Fibroblast of lung (primary cell): ENCODE data around the gene SFRP5. TPM values are rescaled to one million over a fixed set of nuclear protein-coding genes. Genes with fewer than 3 reads are reported as not detected.

ENCODE experiments used
- DNase-seq, 2 donors: peaks; one replicate each; pipeline versions ENCODE4 v3.0.0 to v3.0.0-alpha.2; 2010; ENCODE audit warnings: low read depth in 2 of 2
- H2AFZ ChIP-seq: 2 replicates; pipeline ENCODE4 v1.5.1; 2012; ENCODE audit warnings: low read length, control low read depth, inconsistent platforms
- H3K27ac ChIP-seq: 2 replicates; pipeline ENCODE4 v1.5.1; 2011; ENCODE audit warnings: low read length, control low read depth; ENCODE audit not compliant: insufficient read depth
- H3K27me3 ChIP-seq: 2 replicates; pipeline ENCODE4 v1.5.1; 2011; ENCODE audit warnings: mild to moderate bottlenecking, low read length; ENCODE audit not compliant: control insufficient read depth, insufficient read depth
- H3K36me3 ChIP-seq: 2 replicates; pipeline ENCODE4 v1.5.1; 2011; ENCODE audit warnings: low read length; ENCODE audit not compliant: control insufficient read depth, insufficient read depth
- H3K4me1 ChIP-seq: 2 replicates; pipeline ENCODE4 v1.5.1; 2011; ENCODE audit warnings: low read length; ENCODE audit not compliant: control insufficient read depth, insufficient read depth; ENCODE audit errors: extremely low read depth
- H3K4me2 ChIP-seq: 2 replicates; pipeline ENCODE4 v1.5.1; 2011; ENCODE audit warnings: low read length, control low read depth; ENCODE audit not compliant: insufficient read depth; ENCODE audit errors: extremely low read depth
- H3K4me3 ChIP-seq, 4 experiments: fragments of 200-600 bp in 1 of 4; sonication (generic) in 1 of 4; replicated peaks in 1 of 4; 2 replicates each; pipeline ENCODE4 v1.5.1; 2011 to 2016; ENCODE audit warnings: low read length in 4 of 4, low read depth in 3 of 4, mild to moderate bottlenecking in 3 of 4, control low read depth in 2 of 4, inconsistent platforms in 1 of 4, mixed read lengths in 1 of 4; ENCODE audit not compliant: insufficient read depth in 1 of 4; ENCODE audit errors: control extremely low read depth in 1 of 4
- H3K79me2 ChIP-seq: 2 replicates; pipeline ENCODE4 v1.5.1; 2012; ENCODE audit warnings: mild to moderate bottlenecking, low read length, inconsistent platforms; ENCODE audit not compliant: control insufficient read depth, insufficient read depth
- H3K9ac ChIP-seq: 2 replicates; pipeline ENCODE4 v1.5.1; 2011; ENCODE audit warnings: mild to moderate bottlenecking, low read length, control low read depth; ENCODE audit not compliant: insufficient read depth
- H3K9me3 ChIP-seq: 2 replicates; pipeline ENCODE4 v1.5.1; 2012; ENCODE audit warnings: low read depth, low read length; ENCODE audit not compliant: control insufficient read depth, insufficient read depth
- H4K20me1 ChIP-seq: 2 replicates; pipeline ENCODE4 v1.5.1; 2011; ENCODE audit warnings: low read length; ENCODE audit not compliant: control insufficient read depth, insufficient read depth; ENCODE audit errors: extremely low read depth
- CTCF ChIP-seq, 2 donors: IDR thresholded peaks in 1 of 2; conservative IDR thresholded peaks in 1 of 2; 1 replicate in 1 of 2; 2 replicates in 1 of 2; pipeline ENCODE4 v1.5.1; 2011 to 2012; ENCODE audit warnings: low read length in 2 of 2, control low read depth in 1 of 2, inconsistent platforms in 1 of 2, low read depth in 1 of 2, mild to moderate bottlenecking in 1 of 2
- EZH2 ChIP-seq: IDR thresholded peaks from 2 replicates; pipeline ENCODE4 v1.5.1; 2012; ENCODE audit warnings: low read length, control low read depth, mild to moderate bottlenecking; ENCODE audit errors: missing control alignments
- polyA plus RNA-seq, 2 donors: library from polyadenylated mRNA; depleted of rRNA in 1 of 2; stranded (reverse) in 1 of 2; unstranded in 1 of 2; fragments of >200 nt; gene quantifications; 2 replicates each; pipeline ENCODE4 v1.2.1, GENCODE V29; 2011 to 2012; ENCODE audit warnings: missing spikeins in 1 of 2
- total RNA-seq: library from RNA; depleted of rRNA; stranded (reverse); fragments of >200 nt; gene quantifications from 2 replicates; pipeline ENCODE4 v1.2.1, GENCODE V29; 2014

The SFRP5 gene
- total and polyA plus RNA-seq, 2 donors (not counting 1 experiment from before 2014, with no cell fraction given): not detected

GRCh38 chr10:97763947-97764346 lies 7.9 kb downstream of the SFRP5 start:
- Histone ChIP-seq H3K4me2 (no peak overlapping the region), H3K4me1 (no peaks in the 10 kb centered on the region), H3K9me3 (no peaks in the 10 kb centered on the region), H3K36me3 (peaks cover 8% of the 10 kb centered on the region), H3K27me3 (no peaks in the 10 kb centered on the region), H2AFZ (no peak overlapping the region), H3K79me2 (no peaks in the 10 kb centered on the region), H3K9ac (no peak overlapping the region), H3K4me3 (no peak overlapping the region), H3K27ac (no peak overlapping the region), H4K20me1 (no peaks in the 10 kb centered on the region)
- TF ChIP-seq EZH2: no peak
- no peak for TF ChIP-seq CTCF (conservative IDR thresholded peaks at IDR 0.05 in 1 of 2, IDR thresholded peaks at IDR 0.05 in 1 of 2; ENCODE audit: low read depth in 1 of 2, low read length in 2 of 2)
- DNase-seq: no peak

DNA sequence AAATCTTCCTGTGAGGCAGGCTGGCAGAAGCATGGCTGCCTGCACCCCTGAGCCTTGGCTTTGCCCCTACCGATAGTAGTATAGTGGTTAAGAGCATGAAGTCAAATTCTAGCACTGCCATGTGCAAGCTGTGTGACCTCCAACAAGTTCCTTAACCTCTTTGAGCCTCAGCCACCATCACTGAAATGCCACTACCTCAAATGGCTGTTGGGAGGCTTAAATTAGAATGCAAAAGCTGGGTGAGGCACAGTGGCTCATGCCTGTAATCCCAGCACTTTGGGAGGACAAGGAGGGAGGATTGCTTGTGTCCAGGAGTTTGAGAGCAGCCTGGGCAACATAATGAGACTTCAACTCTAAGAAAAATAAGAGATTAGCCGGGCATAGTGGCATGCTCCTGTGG lies 8.4 kb downstream of the SFRP5 start:
- H3K79me2 ChIP-seq: no peaks in the 10 kb centered on the region
- H3K27ac ChIP-seq: no peak overlapping the region
- H3K9ac ChIP-seq: no peak overlapping the region
- no peaks in the 10 kb centered on the region for H4K20me1 ChIP-seq
- no peaks in the 10 kb centered on the region for H3K4me1 ChIP-seq
- TF ChIP-seq EZH2 (no peak), CTCF (conservative IDR thresholded peaks at IDR 0.05 in 1 of 2, IDR thresholded peaks at IDR 0.05 in 1 of 2; ENCODE audit: low read depth in 1 of 2, low read length in 2 of 2) (no peak)
- no peak overlapping the region for H3K4me2 ChIP-seq
- no peak overlapping the region for H3K4me3 ChIP-seq
- no peak for DNase-seq
- H2AFZ ChIP-seq: no peak overlapping the region
- no peaks in the 10 kb centered on the region for H3K9me3 ChIP-seq
- peaks cover 8% of the 10 kb centered on the region for H3K36me3 ChIP-seq
- no peaks in the 10 kb centered on the region for H3K27me3 ChIP-seq

DNA sequence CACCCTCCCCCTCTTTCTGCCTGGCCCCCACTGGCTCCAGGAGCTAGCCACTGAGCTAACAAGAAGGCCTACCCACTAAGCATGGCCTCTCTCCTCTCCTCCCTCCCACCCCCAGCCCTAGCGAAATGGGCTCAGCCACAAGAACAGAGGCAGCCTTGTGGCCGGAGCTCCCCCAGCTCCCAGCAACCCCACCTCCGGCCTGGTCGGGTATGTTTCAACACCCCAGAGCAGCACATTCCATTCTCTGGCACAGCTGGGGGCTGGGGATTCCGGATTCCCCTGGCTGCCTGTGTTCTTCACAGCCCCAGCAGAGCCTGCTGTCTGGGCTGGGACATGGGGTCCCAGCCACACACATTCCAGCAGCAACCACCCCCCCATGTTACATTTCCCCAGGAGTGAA lies 9.0 kb downstream of the SFRP5 start:
- TF ChIP-seq CTCF (conservative IDR thresholded peaks at IDR 0.05 in 1 of 2, IDR thresholded peaks at IDR 0.05 in 1 of 2; ENCODE audit: low read depth in 1 of 2, low read length in 2 of 2) (no peak), EZH2 (no peak)
- no peaks in the 10 kb centered on the region for H3K4me1 ChIP-seq
- H2AFZ ChIP-seq: no peak overlapping the region
- H3K4me3 ChIP-seq: no peak overlapping the region
- no peak overlapping the region for H3K4me2 ChIP-seq
- no peak overlapping the region for H3K27ac ChIP-seq
- H4K20me1 ChIP-seq: no peaks in the 10 kb centered on the region
- no peaks in the 10 kb centered on the region for H3K27me3 ChIP-seq
- no peaks in the 10 kb centered on the region for H3K79me2 ChIP-seq
- H3K36me3 ChIP-seq: peaks cover 8% of the 10 kb centered on the region
- DNase-seq: peak in 1 of 2 donors; percentile 15
- no peaks in the 10 kb centered on the region for H3K9me3 ChIP-seq
- H3K9ac ChIP-seq: no peak overlapping the region
